ENCODE measurements around the gene TMEM61.

Gene TMEM61

DNA sequence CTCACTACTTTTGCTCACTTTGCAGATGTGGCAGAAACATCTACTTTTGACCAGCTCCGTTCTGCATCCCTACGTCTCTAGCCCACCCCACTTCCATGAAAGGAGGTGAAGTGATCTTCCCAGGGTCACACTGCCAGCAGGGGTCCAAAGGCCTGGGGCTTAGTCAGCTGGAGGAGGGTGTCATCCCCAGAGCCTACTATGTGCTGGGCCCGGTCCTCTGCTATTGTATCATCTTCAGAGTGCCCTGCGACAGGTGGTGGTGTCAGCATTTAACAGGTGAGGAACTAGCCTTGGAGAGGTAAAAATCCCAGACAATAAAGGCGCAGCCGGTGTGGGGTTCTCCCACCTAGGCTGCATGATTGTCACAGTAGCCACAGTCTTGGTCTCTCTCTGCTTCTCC lies 12.7 kb downstream of the TMEM61 start:
- DNase-seq (ENCODE audit: low read depth) = no peak
- no peak overlapping the region for H3K4me3 ChIP-seq (ENCODE audit: control insufficient read depth, low read depth, low read length)
- TF ChIP-seq, protein P1, sequence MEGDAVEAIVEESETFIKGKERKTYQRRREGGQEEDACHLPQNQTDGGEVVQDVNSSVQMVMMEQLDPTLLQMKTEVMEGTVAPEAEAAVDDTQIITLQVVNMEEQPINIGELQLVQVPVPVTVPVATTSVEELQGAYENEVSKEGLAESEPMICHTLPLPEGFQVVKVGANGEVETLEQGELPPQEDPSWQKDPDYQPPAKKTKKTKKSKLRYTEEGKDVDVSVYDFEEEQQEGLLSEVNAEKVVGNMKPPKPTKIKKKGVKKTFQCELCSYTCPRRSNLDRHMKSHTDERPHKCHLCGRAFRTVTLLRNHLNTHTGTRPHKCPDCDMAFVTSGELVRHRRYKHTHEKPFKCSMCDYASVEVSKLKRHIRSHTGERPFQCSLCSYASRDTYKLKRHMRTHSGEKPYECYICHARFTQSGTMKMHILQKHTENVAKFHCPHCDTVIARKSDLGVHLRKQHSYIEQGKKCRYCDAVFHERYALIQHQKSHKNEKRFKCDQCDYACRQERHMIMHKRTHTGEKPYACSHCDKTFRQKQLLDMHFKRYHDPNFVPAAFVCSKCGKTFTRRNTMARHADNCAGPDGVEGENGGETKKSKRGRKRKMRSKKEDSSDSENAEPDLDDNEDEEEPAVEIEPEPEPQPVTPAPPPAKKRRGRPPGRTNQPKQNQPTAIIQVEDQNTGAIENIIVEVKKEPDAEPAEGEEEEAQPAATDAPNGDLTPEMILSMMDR (IDR thresholded peaks at IDR 0.05; ENCODE audit: control insufficient read depth, insufficient read depth, low read depth, low read length, missing control alignments) = no peak

DNA sequence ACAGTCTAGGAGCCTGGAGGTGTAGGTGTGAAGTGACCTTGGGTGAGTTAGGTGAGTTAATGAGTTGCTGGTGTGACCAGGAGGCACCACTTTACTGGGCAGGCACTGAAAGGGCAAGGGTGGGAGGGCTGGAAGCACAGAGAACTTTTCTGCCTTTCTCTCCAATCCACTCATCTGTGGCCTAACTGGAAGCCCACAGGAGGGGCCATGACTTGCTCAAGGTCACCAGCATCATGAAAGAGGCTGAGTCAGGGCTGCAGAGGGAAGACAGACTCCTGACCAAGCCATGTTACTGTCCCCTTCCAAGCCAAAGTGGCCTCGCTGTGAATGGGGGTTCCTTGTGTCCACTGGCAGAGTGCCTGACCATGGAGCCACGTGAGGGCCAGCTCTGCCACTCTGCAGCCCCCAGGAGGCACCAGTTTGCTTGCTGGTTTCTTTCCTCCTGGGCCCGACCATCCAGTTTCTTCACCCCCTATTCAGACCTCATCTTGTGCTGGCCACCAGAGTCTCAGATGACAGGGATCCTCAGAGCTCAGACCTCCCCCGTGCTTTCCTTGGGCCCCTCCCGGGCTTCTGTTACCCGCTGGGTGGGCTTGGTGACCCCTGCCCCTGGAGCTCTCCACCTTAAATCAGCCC lies 14.0 kb downstream of the TMEM61 start:
- TF ChIP-seq, protein P1 (IDR thresholded peaks at IDR 0.05; ENCODE audit: control insufficient read depth, insufficient read depth, low read depth, low read length, missing control alignments) = no peak
- DNase-seq (ENCODE audit: low read depth) = no peak
- no peak overlapping the region for H3K4me3 ChIP-seq (ENCODE audit: control insufficient read depth, low read depth, low read length)

DNA sequence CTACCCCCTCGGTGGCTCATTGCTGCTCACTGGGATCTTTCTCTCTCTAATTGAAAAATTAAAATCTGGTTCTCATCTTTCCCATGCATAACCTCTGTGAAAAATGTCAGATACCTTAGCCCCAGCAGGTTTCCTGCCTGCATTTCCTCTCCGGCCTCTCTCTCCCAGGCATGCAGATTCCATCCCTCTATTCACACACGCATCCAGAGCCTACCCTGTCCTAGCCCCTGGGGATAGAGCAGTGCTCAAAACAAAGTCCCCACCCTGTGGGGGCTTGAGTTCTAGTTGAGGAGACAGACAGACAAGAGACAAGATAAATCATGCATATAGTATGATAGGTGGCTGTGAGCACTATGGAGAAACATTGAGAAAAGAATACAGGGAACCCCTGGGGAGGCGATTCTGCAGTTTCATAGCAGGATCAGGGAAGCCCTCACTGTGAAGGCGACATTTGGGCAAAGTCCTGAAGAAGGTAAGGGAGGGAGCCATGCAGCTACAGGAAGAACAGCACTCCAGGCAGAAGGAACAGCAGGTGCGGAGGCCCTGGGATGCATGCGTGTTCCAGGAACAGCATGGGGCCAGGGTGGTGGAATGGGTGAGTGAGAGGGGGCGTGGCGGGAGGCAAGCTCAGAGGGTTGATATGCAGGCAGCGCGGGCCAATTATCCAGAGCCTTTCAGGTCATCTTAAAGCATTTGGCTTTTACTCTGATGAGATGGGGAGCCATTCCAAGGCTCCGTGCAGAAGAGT lies 14.8 kb downstream of the TMEM61 start:
- H3K4me3 ChIP-seq (ENCODE audit: control insufficient read depth, low read depth, low read length) = no peak overlapping the region
- TF ChIP-seq, protein P1 (IDR thresholded peaks at IDR 0.05; ENCODE audit: control insufficient read depth, insufficient read depth, low read depth, low read length, missing control alignments) = no peak
- DNase-seq (ENCODE audit: low read depth) = no peak

DNA sequence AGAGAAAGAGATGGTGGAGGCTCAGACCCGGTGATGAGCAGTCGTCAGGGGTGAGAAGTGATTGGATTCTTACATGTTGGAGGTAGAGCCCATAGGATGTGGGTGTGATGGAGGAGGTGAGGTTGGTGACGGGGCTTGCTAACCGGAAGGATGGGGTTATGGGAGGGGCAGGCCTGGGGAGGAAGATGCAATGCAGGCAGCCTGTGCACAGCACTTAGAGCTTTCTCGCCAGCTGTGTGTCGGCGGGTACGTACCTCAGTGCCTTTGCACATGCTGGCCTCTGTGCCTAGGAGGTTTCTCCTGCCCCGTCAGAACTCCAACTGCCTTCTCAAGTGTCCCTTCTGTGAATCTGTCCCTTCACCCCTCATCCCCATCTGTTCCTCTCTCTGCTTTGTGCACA lies 15.4 kb downstream of the TMEM61 start:
- no peak for DNase-seq (ENCODE audit: low read depth)
- H3K4me3 ChIP-seq (ENCODE audit: control insufficient read depth, low read depth, low read length) = no peak overlapping the region
- TF ChIP-seq, protein P1 (IDR thresholded peaks at IDR 0.05; ENCODE audit: control insufficient read depth, insufficient read depth, low read depth, low read length, missing control alignments) = no peak

DNA sequence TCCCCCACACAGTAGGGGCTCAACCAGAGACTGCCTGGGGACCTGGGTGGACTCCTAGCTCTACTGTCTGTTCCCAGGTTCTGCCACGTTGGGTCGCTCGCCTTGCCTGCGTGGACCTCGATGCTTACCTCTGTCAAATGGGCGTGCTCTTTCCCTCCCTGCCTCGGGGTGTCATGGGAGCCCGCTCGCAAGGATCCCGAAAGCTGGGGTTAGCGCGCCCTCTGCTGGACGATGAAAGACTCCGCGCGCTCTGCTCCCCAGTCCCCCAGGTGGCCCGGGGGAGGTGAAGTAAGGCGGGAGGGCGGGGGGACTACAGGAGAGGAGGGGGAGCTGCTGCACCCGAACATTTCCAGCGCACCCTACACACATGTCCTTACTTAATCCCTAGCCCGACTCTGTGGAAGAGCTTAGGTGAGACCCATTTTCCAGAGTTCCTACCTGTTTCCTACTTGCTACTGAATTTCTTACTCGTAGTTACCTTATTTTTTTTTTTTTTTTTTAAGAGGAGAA lies 16.0 kb downstream of the TMEM61 start:
- TF ChIP-seq, protein P1 (IDR thresholded peaks at IDR 0.05; ENCODE audit: control insufficient read depth, insufficient read depth, low read depth, low read length, missing control alignments) = peak; percentile 88
- H3K4me3 ChIP-seq (ENCODE audit: control insufficient read depth, low read depth, low read length) = no peak overlapping the region
- DNase-seq (ENCODE audit: low read depth) = no peak

DNA sequence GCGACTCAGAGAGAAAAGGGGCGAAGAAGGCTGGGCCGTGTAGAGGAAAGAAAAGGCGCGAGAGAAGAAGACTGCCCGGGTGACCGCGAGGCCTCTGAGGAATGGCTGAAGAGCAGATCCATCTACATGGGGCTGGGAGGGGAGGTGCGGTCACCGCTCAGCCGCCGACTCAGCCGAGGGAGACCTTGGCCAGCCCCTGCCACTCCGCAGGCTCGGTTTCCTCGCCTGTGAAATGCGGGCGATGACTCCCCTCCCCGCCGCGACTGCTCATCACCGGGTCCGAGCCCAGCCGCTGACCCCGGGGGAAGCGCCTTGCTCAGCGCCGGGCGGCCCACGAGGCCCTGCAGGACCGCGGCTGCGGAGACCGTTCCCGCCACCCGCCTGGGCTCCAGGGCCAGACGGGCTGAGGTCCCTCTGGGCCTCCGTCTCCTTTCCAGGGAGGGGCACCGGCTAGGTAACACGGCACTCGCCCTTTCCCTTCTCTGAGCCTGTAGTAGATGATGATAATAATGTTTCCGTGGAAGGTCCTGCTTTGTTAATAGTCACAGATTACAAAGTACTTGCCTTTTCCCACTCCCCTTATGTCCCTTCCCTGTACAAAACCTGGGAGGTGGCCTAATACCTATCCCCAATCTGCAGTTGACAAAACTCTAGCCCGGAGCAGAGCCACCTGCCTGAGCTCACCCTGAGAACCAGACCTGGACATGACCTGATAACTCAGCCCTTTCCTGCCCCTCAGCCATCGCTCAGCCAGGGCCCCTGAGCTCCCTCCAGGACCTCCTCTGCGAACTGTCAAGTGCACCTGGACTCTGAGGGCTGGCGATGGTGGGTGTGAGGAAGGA lies 16.7 kb downstream of the TMEM61 start:
- TF ChIP-seq, protein P1 (IDR thresholded peaks at IDR 0.05; ENCODE audit: control insufficient read depth, insufficient read depth, low read depth, low read length, missing control alignments) = no peak
- DNase-seq (ENCODE audit: low read depth) = no peak
- H3K4me3 ChIP-seq (ENCODE audit: control insufficient read depth, low read depth, low read length) = no peak overlapping the region
